ENCODE data around the gene ADAMTSL1.

ADAMTSL1 gene

GRCh38 chr9:18728642-18729041 lies 254.7 kb downstream of the ADAMTSL1 start:
- H3K36me3 ChIP-seq (ENCODE audit: insufficient read depth, low read length) = no peaks in the 10 kb centered on the region
- H4K20me1 ChIP-seq (ENCODE audit: insufficient read depth, low read length, poor library complexity, severe bottlenecking) = no peaks in the 10 kb centered on the region
- no peak overlapping the region for H3K9ac ChIP-seq (ENCODE audit: low read depth, low read length, poor library complexity, severe bottlenecking)
- no peaks in the 10 kb centered on the region for H3K9me3 ChIP-seq (ENCODE audit: insufficient read depth, low read depth, low read length)
- no peak overlapping the region for H3K4me2 ChIP-seq (ENCODE audit: low read depth, low read length, poor library complexity, severe bottlenecking)
- no peak overlapping the region for H2AFZ ChIP-seq (ENCODE audit: low read length)
- H3K4me3 ChIP-seq (ENCODE audit: low read length, poor library complexity, severe bottlenecking) = no peak overlapping the region
- no peaks in the 10 kb centered on the region for H3K4me1 ChIP-seq (ENCODE audit: insufficient read depth, low read length, poor library complexity, severe bottlenecking)
- no peaks in the 10 kb centered on the region for H3K27me3 ChIP-seq (ENCODE audit: insufficient read depth, low read length, poor library complexity, severe bottlenecking)
- no peaks in the 10 kb centered on the region for H3K9me2 ChIP-seq (replicated peaks; ENCODE audit: low read depth, low read length)
- no peaks in the 10 kb centered on the region for H3F3A ChIP-seq (ENCODE audit: low read depth)
- TF ChIP-seq EZH2phosphoT487 (IDR thresholded peaks at IDR 0.05; ENCODE audit: borderline replicate concordance) = no peak
- TF ChIP-seq CTCF (conservative IDR thresholded peaks at IDR 0.05; ENCODE audit: low read length) = no peak
- H3K79me2 ChIP-seq (ENCODE audit: insufficient read depth, low read length) = no peaks in the 10 kb centered on the region

DNA sequence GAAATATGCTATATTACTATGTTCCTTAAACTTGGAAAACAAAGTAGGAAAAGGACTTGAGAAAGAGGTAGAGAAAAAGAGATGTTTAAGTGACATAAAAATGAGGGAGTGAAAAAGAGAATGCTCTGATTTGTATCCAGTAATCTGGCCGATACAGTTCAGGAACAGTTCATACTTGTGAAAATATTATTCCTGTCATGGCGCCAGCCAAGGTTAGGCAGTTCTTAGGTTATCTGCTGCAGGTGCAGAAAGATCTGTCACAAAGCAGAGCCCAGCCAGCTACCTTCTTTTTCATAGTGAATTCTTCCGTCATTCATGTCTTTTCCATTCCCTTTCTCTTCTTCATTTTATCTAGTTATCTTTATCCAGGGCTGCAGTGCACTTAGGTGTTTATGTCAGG lies 256.3 kb downstream of the ADAMTSL1 start:
- no peaks in the 10 kb centered on the region for H3F3A ChIP-seq (ENCODE audit: low read depth)
- no peak overlapping the region for H3K4me3 ChIP-seq (ENCODE audit: low read length, poor library complexity, severe bottlenecking)
- no peaks in the 10 kb centered on the region for H3K4me1 ChIP-seq (ENCODE audit: insufficient read depth, low read length, poor library complexity, severe bottlenecking)
- no peaks in the 10 kb centered on the region for H3K9me2 ChIP-seq (replicated peaks; ENCODE audit: low read depth, low read length)
- no peaks in the 10 kb centered on the region for H3K79me2 ChIP-seq (ENCODE audit: insufficient read depth, low read length)
- no peak overlapping the region for H3K9ac ChIP-seq (ENCODE audit: low read depth, low read length, poor library complexity, severe bottlenecking)
- no peak overlapping the region for H3K4me2 ChIP-seq (ENCODE audit: low read depth, low read length, poor library complexity, severe bottlenecking)
- H2AFZ ChIP-seq (ENCODE audit: low read length) = no peak overlapping the region
- H4K20me1 ChIP-seq (ENCODE audit: insufficient read depth, low read length, poor library complexity, severe bottlenecking) = no peaks in the 10 kb centered on the region
- no peaks in the 10 kb centered on the region for H3K27me3 ChIP-seq (ENCODE audit: insufficient read depth, low read length, poor library complexity, severe bottlenecking)
- H3K9me3 ChIP-seq (ENCODE audit: insufficient read depth, low read depth, low read length) = no peaks in the 10 kb centered on the region
- TF ChIP-seq EZH2phosphoT487 (IDR thresholded peaks at IDR 0.05; ENCODE audit: borderline replicate concordance) = no peak
- no peak for TF ChIP-seq CTCF (conservative IDR thresholded peaks at IDR 0.05; ENCODE audit: low read length)
- no peaks in the 10 kb centered on the region for H3K36me3 ChIP-seq (ENCODE audit: insufficient read depth, low read length)

GRCh38 chr9:18739127-18739526 lies 265.2 kb downstream of the ADAMTSL1 start:
- H3F3A ChIP-seq (ENCODE audit: low read depth) = no peaks in the 10 kb centered on the region

More at GRCh38 chr9:18739127-18739526, 265.2 kb downstream of the ADAMTSL1 start:
- TF ChIP-seq EZH2phosphoT487 (IDR thresholded peaks at IDR 0.05; ENCODE audit: borderline replicate concordance) = no peak
- no peak for TF ChIP-seq CTCF (conservative IDR thresholded peaks at IDR 0.05; ENCODE audit: low read length)
- H3K9me3 ChIP-seq (ENCODE audit: insufficient read depth, low read depth, low read length) = no peaks in the 10 kb centered on the region
- H3K4me1 ChIP-seq (ENCODE audit: insufficient read depth, low read length, poor library complexity, severe bottlenecking) = no peaks in the 10 kb centered on the region
- no peaks in the 10 kb centered on the region for H3K79me2 ChIP-seq (ENCODE audit: insufficient read depth, low read length)
- no peaks in the 10 kb centered on the region for H4K20me1 ChIP-seq (ENCODE audit: insufficient read depth, low read length, poor library complexity, severe bottlenecking)
- H3K36me3 ChIP-seq (ENCODE audit: insufficient read depth, low read length) = no peaks in the 10 kb centered on the region
- 0 out of 2 replicates have a peak, but pooled peaks cover 5% of the 10 kb centered on the region for H3K9me2 ChIP-seq (replicated peaks; ENCODE audit: low read depth, low read length)
- no peak overlapping the region for H2AFZ ChIP-seq (ENCODE audit: low read length)
- no peak overlapping the region for H3K4me3 ChIP-seq (ENCODE audit: low read length, poor library complexity, severe bottlenecking)
- H3K4me2 ChIP-seq (ENCODE audit: low read depth, low read length, poor library complexity, severe bottlenecking) = no peak overlapping the region
- H3K9ac ChIP-seq (ENCODE audit: low read depth, low read length, poor library complexity, severe bottlenecking) = no peak overlapping the region
- H3K27me3 ChIP-seq (ENCODE audit: insufficient read depth, low read length, poor library complexity, severe bottlenecking) = no peaks in the 10 kb centered on the region
